ENCODE measurements around the gene CAPZA1.

The CAPZA1 gene

GRCh38 chr1:112717263-112717873 is 97.7 kb downstream of the CAPZA1 start:
- no peak for DNase-seq

GRCh38 chr1:112718691-112719418 is 99.2 kb downstream of the CAPZA1 start:
- DNase-seq = peak; percentile 86

GRCh38 chr1:112719706-112720105 is 100.1 kb downstream of the CAPZA1 start:
- no peak for DNase-seq

GRCh38 chr1:112720800-112721199 is 101.2 kb downstream of the CAPZA1 start:
- DNase-seq = peak; percentile 51
